ENCODE results near the gene TIAM1.

The TIAM1 gene

DNA sequence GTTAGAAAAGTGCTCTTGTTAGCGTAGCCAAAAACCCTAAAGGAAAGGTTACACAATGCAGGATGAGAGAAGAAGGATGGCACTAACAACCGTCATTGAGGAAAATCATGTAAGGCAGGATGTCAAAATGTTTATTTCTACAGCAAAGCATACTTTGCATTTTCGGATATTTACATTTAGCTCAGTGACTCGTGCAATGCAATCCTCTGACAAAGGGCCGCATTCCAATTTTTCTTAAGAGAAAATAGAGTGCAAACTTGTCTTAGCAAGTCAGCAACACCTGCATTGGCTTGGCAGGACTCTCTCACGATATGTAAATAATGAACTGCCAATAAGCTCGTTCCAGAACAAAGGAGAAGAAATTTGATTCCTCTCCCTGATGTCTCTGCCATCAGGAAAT is 33.3 kb downstream of the TIAM1 start:
- TF ChIP-seq CTCF (conservative IDR thresholded peaks at IDR 0.05) = no peak
- peak overlapping the region; percentile 50 for H3K27ac ChIP-seq

- no peak overlapping the region for H3K27ac ChIP-seq
- no peak for TF ChIP-seq CTCF (conservative IDR thresholded peaks at IDR 0.05)
Measured at GRCh38 chr21:31308584-31308983, 35.5 kb downstream of the TIAM1 start.

DNA sequence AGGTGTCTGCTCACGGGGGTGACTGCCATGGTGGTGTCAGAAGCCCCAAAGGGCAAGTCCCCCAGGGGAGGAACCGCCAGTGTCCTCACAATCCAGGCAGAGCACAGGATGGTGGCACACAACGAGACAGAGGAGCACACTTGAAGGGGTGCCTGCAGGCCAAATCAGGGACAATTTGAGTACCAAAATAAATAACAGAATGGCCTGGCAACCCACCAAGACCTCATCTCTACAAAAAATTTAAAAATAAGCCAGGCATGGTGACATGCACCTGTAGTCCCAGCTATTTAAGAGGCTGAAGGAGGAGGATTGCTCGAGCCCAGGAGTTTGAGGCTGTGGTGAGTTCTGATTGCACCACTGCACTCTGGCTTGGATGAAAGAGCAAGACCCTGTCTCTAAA is 38.2 kb downstream of the TIAM1 start:
- TF ChIP-seq CTCF (conservative IDR thresholded peaks at IDR 0.05) = no peak
- H3K27ac ChIP-seq = no peak overlapping the region

GRCh38 chr21:31299291-31300147 is 44.5 kb downstream of the TIAM1 start:
- H3K27ac ChIP-seq = peak overlapping the region; percentile 20
- TF ChIP-seq CTCF (conservative IDR thresholded peaks at IDR 0.05) = no peak

DNA sequence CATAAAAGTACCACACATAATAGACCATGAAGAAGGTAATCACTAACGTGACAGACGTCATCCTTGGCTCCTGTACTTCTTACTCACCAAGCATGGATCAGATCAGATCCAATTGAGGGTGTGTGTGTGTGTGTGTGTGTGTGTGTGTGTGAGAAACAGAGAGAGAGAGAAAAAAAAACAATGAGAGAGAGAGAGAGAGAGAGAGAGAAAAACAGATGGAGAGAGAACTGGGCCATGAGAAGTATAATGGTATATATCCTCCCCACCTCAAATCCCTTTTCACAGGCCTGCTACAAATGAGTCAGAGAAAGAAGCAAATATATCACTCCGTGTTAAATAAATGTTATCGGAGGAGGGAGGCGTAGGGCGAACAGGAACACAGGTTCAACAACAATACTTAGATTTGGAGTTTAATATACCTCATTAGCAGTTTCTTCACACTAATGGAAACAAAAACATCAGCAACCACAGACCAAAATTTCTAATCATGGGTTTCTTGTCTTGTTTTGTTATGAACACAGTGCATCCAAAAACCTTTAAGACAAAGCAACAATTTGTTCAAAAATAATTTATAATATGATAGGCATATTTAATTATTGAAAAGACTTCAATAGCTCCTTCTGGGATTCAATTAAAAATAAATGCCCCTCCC is 45.3 kb downstream of the TIAM1 start:
- H3K27ac ChIP-seq = peak overlapping the region; percentile 20
- TF ChIP-seq CTCF (conservative IDR thresholded peaks at IDR 0.05) = no peak

DNA sequence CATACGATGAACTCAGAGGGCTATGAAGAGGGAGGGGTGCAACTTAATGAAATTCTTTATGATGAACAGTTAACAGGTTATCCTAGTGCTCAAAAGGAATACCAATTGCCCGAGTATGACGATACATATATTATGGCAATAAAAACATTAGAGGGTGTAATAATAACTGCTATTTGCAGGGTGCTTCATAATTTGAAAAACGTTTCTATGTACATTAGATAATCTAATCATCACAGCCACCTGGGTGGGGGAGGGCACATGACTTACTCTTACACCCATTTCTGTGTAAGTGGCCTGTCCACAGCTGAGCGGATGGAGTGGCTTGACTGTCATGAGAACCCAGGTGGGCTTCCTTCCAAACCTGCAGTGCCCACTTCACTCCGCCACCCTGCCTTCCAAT is 46.3 kb downstream of the TIAM1 start:
- H3K27ac ChIP-seq = no peak overlapping the region
- no peak for TF ChIP-seq CTCF (conservative IDR thresholded peaks at IDR 0.05)

DNA sequence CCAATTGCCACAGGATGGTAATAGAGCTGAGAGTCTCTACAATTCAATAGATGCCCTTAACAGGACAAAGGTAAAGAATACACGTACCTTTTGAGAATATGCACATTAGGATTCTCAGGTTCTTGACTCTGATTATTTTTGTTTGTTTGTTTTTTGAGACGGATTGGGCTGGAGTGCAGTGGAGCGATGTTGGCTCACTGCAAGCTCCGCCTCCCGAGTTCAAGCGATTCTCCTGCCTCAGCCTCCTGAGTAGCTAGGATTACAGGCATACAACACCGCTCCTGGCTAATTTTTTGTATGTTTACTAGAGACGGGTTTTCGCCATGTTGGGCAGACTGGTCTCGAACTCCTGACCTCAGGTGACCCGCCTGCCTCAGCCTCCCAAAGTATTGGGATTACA is 48.4 kb downstream of the TIAM1 start:
- no peak for TF ChIP-seq CTCF (conservative IDR thresholded peaks at IDR 0.05)

More for the DNA sequence above, 48.4 kb downstream of the TIAM1 start:
- H3K27ac ChIP-seq = no peak overlapping the region

All from VCaP (cell line).